Smooth muscle cell (in vitro differentiated cells): ENCODE data around the gene ITPKB. TPM values are rescaled to one million over a fixed set of nuclear protein-coding genes. Genes with fewer than 3 reads are reported as not detected.

Experiments
- DNase-seq: peaks from one replicate; lab custom pipeline; 2025; ENCODE audit not compliant: unreplicated experiment; lab: John Stamatoyannopoulos, UW
- H2AFZ ChIP-seq: fragments of 200-600 bp; sonication (generic); 2 replicates; pipeline ENCODE4 v1.6.0; 2016; ENCODE audit warnings: antibody characterized with exemption, low read depth, mild to moderate bottlenecking
- H3F3A ChIP-seq: fragments of 200-600 bp; sonication (generic); 2 replicates; pipeline ENCODE4 v1.6.0; 2017; ENCODE audit warnings: antibody characterized with exemption, low read depth
- H3K27ac ChIP-seq: fragments of 200-600 bp; sonication (generic); 2 replicates; pipeline ENCODE4 v1.5.1; 2016; ENCODE audit warnings: low read depth, mild to moderate bottlenecking
- H3K27me3 ChIP-seq: fragments of 200-600 bp; sonication (generic); 2 replicates; pipeline ENCODE4 v1.6.1; 2016; ENCODE audit warnings: low read depth, mild to moderate bottlenecking
- H3K36me3 ChIP-seq: fragments of 200-600 bp; sonication (generic); 2 replicates; pipeline ENCODE4 v1.5.1; 2016; ENCODE audit warnings: low read depth
- H3K4me1 ChIP-seq: fragments of 200-600 bp; sonication (generic); 2 replicates; pipeline ENCODE4 v1.5.1; 2016; ENCODE audit warnings: low read depth
- H3K4me2 ChIP-seq: fragments of 200-600 bp; sonication (generic); 2 replicates; pipeline ENCODE4 v1.6.0; 2016; ENCODE audit warnings: mild to moderate bottlenecking
- H3K4me3 ChIP-seq: fragments of 200-600 bp; sonication (generic); 2 replicates; pipeline ENCODE4 v1.5.1; 2016; ENCODE audit warnings: mild to moderate bottlenecking
- H3K79me2 ChIP-seq: fragments of 200-600 bp; sonication (generic); 2 replicates; pipeline ENCODE4 v1.6.0; 2016; ENCODE audit warnings: low read depth, mild to moderate bottlenecking
- H3K9ac ChIP-seq: fragments of 200-600 bp; sonication (generic); 2 replicates; pipeline ENCODE4 v1.6.0; 2016; ENCODE audit warnings: low read depth
- H3K9me3 ChIP-seq: fragments of 200-600 bp; sonication (generic); replicated peaks from 2 replicates; pipeline ENCODE4 v1.5.1; 2016; ENCODE audit warnings: low read depth
- H4K20me1 ChIP-seq: fragments of 200-600 bp; sonication (generic); 2 replicates; pipeline ENCODE4 v1.6.0; 2016; ENCODE audit warnings: low read depth
- CTCF ChIP-seq: fragments of 200-600 bp; sonication (generic); IDR thresholded peaks from 2 replicates; pipeline ENCODE4 v1.5.1; 2017; ENCODE audit warnings: borderline replicate concordance, mild to moderate bottlenecking, antibody characterized with exemption; ENCODE audit not compliant: insufficient read depth, poor library complexity, severe bottlenecking
- WGBS: methylation state at CpG from one replicate; pipeline ENCODE4 v1.1.7; 2016; ENCODE audit warnings: low lambda C conversion rate; 5-methylcytosine and 5-hydroxymethylcytosine counted together
- polyA plus RNA-seq: library from polyadenylated mRNA; unstranded; fragments of >200 nt; fragmentation: Nextera tagmentation; extraction: Ambion mirVana; gene quantifications from 2 replicates; pipeline ENCODE4 v1.2.1, GENCODE V29; 2016
- total RNA-seq: library from RNA; depleted of rRNA; stranded (reverse); fragments of >200 nt; gene quantifications from 2 replicates; pipeline ENCODE4 v1.2.3, GENCODE V29; 2014

ITPKB gene
- total and polyA plus RNA-seq, 2 experiments from 2014 or later, result 8.9 to 11.4 TPM

GRCh38 chr1:226717256-226717909 lies 21.7 kb downstream of the ITPKB start:
- no peak for DNase-seq
- H3K9ac ChIP-seq, result no peak overlapping the region
- no peak overlapping the region for H3K4me3 ChIP-seq
- H3K27ac ChIP-seq, result peak overlapping the region; percentile 6
- peaks cover 6% of the 10 kb centered on the region for H4K20me1 ChIP-seq
- no peak overlapping the region for H3K4me2 ChIP-seq
- H3K36me3 ChIP-seq, result no peaks in the 10 kb centered on the region
- no peaks in the 10 kb centered on the region for H3K9me3 ChIP-seq
- no peak overlapping the region for H2AFZ ChIP-seq
- H3F3A ChIP-seq, result no peaks in the 10 kb centered on the region
- H3K27me3 ChIP-seq, result no peaks in the 10 kb centered on the region
- H3K79me2 ChIP-seq, result peaks cover 36% of the 10 kb centered on the region
- peaks cover 6% of the 10 kb centered on the region for H3K4me1 ChIP-seq
- 92% methylated on average over 11 of the region's 11 CpGs for WGBS
- no peak for TF ChIP-seq CTCF

GRCh38 chr1:226716577-226716976 lies 22.5 kb downstream of the ITPKB start:
- 95% methylated on average over 3 of the region's 3 CpGs for WGBS
- H3K4me3 ChIP-seq, result no peak overlapping the region

GRCh38 chr1:226714148-226714547 lies 24.9 kb downstream of the ITPKB start:
- no peaks in the 10 kb centered on the region for H3K36me3 ChIP-seq
- TF ChIP-seq CTCF, result no peak
- H3F3A ChIP-seq, result no peaks in the 10 kb centered on the region
- no peak overlapping the region for H3K9ac ChIP-seq
- H3K4me3 ChIP-seq, result no peak overlapping the region
- no peak for DNase-seq
- H3K4me1 ChIP-seq, result no peaks in the 10 kb centered on the region
- H3K27ac ChIP-seq, result peak overlapping the region; percentile 74
- peaks cover 10% of the 10 kb centered on the region for H4K20me1 ChIP-seq
- H2AFZ ChIP-seq, result no peak overlapping the region
- no peak overlapping the region for H3K4me2 ChIP-seq
- H3K27me3 ChIP-seq, result no peaks in the 10 kb centered on the region
- no peaks in the 10 kb centered on the region for H3K9me3 ChIP-seq
- H3K79me2 ChIP-seq, result peaks cover 37% of the 10 kb centered on the region

More at GRCh38 chr1:226716577-226716976, 22.5 kb downstream of the ITPKB start:
- TF ChIP-seq CTCF, result no peak
- H3K36me3 ChIP-seq, result no peaks in the 10 kb centered on the region
- H3K79me2 ChIP-seq, result peaks cover 31% of the 10 kb centered on the region
- no peak for DNase-seq
- H2AFZ ChIP-seq, result no peak overlapping the region
- H3K9me3 ChIP-seq, result no peaks in the 10 kb centered on the region
- H3K27me3 ChIP-seq, result no peaks in the 10 kb centered on the region
- H3K27ac ChIP-seq, result no peak overlapping the region
- H3K9ac ChIP-seq, result no peak overlapping the region
- H4K20me1 ChIP-seq, result peaks cover 6% of the 10 kb centered on the region
- H3F3A ChIP-seq, result no peaks in the 10 kb centered on the region
- peaks cover 6% of the 10 kb centered on the region for H3K4me1 ChIP-seq
- no peak overlapping the region for H3K4me2 ChIP-seq
